Measurements from ENCODE around the gene JARID2. TPM values are rescaled to one million over a fixed set of nuclear protein-coding genes. Genes with fewer than 3 reads are reported as not detected.
"Not testable (repeated sequence)": the region's sequence is repeated elsewhere in the genome, so short reads cannot be mapped to it uniquely, and the experiment has no call there.

The JARID2 gene
- total RNA-seq, 1 donor from 2014 or later: 13.8 TPM

DNA sequence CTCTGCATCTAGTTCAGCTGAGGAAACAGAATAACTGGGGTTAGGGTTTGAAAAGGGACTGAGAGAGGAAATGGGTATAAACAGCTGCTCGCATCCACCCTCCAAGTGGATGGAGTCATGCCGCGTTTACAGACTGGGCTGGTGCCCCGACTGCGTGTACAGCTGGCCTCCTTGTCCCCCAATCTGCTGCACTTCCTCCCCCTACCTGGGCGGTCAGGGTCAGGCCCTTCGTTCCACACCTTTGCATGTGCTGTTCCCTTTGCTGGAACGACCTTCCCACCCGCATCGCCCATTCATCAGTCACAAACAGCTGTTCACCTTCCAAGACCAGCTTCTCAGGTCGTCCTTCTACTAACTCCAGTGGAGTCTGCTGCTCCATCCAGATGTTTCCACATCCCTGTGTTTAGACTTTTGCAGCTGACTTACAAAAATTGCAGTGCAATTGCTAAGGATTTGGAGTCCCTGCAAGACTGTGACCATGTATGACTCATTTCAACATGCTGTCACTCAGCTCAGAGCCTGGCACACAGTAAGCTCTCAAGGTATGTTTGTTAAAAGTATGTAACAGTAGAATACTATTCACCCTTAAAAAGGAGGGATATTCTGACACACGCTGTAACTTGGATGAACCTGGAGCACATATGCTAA, 287.6 kb downstream of the JARID2 start:
- no peak for DNase-seq (ENCODE audit: low spot score)

DNA sequence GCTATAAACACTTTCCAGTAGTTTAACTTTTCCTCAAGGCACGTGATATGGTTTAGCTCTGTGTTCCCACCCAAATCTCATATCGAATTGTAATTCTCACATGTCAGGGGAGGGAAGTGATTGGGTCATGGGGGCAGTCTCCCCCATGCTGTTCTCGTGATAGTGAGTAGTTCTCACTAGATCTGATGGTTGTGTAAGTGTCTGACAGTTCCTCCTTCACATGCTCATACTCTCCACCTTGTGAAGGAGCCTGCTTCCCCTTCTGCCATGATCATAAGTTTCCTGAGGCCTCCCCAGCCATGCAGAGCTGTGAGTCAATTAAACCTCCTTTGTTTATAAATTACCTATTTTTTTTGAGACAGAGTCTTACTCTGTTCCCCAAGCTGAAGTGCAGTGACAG, 289.1 kb downstream of the JARID2 start:
- no peak for DNase-seq (ENCODE audit: low spot score)

DNA sequence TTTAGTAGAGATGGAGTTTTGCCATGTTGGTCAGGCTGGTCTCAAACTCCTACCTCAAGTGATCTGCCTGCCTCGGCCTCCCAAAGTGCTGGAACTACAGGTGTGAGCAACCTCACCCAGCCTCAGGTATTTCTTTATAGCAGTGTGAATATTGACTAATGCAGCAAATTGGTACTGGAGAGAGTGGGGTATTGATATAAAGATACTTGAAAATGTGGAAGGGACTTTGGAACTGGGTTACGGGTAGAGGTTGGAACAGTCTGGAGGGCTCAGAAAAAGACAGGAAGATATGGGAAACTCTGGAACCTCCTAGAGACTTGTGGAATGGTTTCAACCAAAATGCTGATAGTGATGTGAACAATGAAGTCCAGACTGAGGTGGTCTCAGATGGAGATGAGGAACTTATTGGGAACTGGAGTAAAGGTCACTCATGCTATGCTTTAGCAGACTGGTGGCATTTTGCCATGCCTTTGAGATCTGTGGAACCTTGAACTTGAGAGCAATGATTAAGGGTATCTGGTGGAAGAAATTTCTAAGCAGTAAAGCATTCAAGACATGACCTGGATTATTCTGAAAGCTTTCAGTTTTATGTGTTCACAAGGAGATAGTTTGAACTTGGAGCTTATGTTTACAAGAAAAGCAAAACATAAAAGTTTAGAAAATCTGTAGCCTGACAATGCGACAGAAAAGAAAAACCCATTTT, 289.8 kb downstream of the JARID2 start:
- no peak for DNase-seq (ENCODE audit: low spot score)

DNA sequence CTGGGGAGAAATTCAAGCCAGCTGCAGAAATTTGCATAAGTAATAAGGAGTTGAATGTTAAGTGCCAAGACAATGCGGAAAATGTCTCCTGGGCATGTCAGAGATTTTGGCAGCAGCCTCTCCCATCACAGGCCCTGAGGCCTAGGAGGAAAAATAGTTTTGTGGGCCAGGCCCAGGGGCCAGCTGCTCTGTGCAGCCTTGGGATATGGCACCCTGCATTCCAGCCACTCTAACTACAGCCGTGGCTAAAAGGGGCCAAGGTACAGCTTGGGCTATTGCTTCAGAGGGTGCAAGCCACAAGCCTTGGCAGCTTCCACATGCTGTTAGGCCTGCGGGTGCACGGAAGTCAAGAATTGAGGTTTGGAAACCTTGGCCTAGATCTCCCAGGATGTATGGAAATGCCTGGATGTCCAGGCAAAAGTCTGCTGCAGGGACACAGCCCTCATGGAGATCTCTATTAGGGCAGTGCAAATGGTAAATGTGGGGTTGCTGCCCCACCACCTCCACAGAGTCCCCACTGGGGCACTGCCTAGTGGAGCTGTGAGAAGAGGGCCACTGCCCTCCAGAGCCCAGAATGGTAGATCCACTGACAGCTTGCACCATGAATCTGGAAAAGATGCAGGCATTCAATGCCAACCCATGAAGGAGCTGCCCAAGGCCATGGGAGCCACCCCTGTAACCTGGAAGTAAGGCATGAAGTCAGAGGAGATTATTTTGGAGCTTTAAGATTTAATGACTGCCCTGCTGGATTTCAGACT, 290.5 kb downstream of the JARID2 start:
- DNase-seq (ENCODE audit: low spot score): no peak

DNA sequence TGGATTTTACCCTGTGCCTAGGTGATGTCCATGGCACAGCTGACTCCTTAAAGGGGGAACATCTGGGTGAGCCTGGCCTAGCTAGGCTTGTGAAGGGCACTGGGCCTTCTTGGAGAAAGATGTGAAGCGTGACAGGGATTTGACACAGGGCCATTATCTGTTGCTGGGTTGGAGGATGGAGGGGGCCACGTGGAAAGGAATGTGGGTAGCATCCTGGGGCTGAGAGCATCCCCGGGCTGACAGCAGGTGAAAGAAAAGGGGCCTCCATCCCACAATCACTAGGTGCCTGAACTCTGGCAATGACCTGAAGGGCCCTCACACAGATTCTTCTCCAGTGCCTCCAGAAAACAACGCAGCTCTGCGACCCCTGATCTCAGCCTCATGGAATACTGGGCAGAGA, 292.2 kb downstream of the JARID2 start:
- no peak for DNase-seq (ENCODE audit: low spot score)

DNA sequence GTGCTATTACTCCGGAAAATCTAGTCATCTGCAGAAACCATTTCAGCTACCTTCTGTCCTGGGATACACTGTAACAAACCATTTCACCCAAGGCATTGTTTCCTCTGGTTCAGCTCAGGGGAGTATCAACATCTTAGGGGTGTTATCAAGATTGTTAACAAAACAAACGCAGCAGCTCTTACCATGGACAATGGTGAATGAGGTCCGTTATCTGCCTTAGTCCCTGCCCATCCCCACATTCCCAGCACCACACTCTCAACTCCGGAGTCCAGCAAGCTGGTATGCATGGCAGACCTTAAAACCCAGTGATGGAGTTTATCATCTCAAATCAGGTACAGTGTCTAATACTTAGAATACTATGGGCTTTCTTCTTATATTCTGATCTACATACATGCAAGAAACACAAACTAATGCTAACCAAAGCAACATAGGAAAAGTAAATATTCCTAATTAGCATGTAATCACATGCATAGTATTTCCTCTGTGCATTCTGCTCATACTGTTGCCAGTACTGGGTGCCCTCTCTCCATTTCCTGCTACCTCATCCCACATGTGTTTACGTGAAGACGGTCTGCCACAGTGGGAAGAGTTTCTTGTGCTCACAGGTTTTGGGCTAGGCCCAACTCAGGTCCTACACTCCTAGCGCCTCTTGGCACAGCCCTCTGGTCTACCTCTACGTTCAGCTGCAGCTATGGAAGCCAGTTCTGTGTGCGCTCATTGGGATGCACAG, 293.1 kb downstream of the JARID2 start:
- no peak for DNase-seq (ENCODE audit: low spot score)

DNA sequence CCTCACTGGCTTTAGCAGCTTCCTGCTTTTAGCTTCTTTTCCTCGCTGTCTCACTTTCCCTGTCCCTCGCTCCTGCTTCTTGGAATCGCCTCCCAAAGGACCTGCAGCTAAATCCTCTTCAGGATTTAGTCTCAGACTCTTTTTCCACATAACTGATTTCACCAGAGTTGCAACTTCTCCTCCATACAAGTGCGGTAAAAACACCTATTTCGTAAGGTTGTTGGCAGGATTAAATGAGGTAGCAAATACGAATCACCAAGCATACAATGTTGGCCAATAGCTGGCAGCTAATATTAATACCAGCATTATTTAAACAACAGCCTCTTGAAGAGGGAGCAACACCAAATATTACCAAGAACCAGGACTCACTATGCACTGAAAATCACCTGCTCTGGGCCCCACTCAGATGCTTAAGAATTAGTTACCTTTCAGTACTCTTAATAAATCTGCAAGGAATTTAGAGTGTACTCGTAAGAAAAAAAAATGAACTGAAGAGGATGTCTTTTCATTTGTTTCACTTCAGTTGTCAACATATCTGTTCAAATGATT, 293.9 kb downstream of the JARID2 start:
- no peak for DNase-seq (ENCODE audit: low spot score)

DNA sequence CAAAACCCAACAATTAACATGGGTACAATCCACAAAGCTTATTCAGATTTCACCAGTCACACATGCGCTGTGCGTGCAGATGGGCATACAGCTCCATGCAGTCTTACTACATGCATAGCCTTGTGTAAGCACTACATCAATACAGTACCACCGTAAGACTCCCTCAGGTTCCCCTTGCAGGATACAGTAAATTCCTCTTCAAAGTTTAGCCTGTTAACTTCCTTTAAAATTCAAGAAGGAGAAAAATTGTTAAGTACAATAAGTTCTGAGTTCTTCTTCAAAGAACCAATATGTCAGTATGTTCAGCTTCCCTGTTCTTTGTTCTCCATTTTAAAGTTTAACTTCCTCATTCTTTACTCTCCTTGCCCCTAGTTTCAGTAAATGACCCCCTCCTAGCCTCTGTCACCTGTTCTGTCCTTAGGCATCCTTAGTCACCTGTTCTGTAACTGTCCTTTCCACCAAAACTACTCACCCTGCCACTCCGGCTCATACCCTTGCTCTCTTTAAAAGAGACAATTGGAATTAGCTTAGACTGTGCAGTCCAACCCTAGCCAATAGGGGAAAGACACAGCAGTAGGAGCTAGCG, 297.6 kb downstream of the JARID2 start:
- DNase-seq (ENCODE audit: low spot score): not testable (repeated sequence)

DNA sequence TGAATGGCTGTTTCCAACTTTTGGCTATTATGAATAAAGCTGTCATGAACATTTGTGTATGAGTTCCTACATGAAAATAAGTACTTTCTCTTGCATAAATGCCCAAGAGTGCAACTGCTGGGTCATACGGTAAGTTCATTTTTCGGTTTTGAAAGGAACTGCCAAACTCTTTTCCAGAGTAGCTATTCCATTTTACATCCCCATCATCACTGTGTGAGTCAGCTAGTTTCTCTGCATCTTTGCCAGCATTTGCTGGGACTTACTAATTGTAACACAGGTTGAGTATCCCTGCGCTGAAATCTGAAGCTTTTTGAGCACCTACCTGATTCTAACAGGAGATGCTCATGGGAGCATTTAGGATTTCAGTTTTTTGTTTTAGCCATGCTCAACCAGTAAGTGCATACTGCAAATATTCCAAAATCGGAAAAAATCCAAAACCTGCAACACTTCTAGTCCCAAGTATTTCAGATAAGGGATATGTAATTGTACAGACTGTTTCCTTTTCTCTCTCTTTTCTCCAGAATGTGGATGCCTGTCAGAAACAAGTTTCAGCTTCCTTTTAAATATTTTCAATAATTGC, 298.5 kb downstream of the JARID2 start:
- no peak for DNase-seq (ENCODE audit: low spot score)

DNA sequence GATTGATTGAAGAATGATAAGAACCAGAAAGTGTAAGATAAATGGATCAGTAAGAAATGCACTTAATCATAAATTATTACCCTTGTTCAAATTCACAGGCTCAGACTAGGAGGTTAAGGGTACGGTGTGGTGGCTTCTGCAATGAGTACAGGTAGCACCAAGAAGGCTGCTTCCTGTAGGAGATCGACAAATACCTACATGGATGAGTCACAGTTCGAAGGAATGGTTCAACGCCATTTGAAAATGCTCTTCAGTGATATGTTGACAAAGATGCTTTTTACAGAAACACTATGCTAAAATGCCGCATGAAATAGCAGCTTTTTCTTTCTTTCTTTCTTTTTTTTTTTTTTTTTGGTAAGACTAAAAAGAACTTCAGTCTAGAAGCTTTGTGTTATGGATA, 300.7 kb downstream of the JARID2 start:
- DNase-seq (ENCODE audit: low spot score): no peak

DNA sequence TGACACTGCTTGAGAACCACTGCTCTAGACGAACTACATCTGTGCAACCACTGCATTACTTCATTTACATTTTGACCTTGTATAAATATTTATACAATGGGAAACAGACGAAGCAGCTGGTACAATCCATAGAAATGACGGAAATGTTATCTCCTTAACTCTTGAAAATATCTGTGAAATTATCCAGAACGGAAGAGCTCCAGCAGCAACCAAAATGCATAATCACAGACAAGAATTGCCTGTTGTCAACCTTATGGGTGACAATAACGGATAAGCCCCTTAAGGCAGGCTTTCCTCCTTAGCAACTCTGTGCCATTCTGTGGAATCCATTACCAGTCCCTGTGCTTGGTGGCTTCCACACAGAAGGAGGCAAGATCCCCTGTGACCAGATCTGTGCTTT, 301.5 kb downstream of the JARID2 start:
- DNase-seq (ENCODE audit: low spot score): no peak

DNA sequence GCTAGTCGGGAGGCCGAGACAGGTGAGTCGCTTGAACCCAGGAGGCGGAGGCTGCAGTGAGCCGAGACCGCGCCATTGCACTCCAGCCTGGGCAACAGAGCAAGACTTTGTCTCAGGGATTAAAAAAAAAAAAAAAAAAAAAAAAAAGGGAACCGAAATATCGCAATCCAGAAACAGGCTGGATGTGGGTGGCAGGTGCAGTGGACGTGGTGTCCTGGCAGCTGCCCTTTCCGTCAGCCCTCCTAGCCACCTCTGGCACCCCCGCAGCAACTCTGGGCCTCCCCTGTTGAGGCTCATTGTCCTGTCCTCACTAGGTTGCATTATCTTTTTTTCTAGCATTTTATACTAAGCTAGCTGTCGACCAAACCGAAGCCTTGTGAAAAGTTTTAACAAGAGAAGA, 303.5 kb downstream of the JARID2 start:
- DNase-seq (ENCODE audit: low spot score): no peak

DNA sequence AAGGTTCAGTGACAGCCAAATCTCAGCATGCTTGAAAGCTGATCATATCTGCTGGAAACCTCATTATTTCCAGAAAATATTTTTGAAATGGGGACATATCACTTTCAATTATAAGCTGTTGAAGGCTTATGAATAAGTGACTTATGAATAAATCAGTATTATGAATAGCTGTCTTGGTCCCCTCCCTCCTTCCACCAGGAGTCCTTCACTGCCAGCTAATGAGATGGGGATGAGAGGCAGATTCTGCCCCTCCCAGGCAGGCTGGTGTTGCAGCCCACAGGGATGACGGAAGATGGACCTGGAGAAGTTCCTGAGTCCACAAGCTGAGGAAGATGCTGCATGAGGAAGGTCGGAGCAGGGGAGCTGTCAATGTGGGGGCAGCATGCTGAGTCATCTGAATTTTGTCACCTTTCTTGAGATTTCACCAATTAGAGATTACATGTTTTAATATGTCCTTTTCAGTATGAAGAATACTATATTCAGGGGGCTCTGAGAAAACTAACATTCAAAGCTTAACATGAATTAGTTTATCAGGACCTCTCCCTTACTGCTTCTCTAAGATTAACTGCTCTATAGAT, 304.8 kb downstream of the JARID2 start:
- DNase-seq (ENCODE audit: low spot score): no peak

DNA sequence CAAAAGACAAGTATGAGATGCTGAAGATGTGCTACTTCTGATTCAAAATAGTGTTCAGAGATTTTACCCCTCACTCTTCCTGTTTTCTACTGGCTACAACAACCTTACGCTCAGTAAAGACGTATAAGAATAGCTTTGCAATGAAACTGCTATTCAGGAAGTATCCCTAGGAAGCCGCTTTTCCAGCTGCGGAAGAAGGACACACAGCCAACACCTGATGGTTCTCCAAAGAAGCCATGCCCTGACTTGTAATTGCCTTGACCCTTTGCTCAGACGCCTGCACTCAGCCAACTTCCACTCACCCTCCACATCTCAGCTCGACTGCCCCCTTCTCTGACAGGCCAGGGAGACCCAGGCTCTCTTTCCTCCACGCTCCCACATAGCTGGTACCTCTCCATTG, 305.4 kb downstream of the JARID2 start:
- no peak for DNase-seq (ENCODE audit: low spot score)

DNA sequence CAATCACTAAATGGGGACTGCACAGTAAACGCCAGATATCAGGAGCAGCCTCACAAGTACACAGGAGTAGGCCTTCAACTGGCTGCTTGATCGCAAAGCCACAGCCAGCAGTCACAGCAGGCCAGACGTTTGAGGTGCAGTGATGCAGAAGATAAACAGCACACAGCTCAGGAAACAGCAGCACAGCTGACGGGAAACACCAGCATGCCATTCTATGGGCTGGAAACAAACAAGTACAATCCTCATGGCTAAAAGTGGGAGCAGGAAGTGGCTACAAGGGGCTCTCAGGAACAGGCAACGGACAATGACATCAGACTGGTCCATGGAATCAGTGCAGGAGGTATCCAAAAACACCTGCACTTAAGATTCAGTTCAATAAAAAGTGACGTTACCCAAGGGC, 305.9 kb downstream of the JARID2 start:
- DNase-seq (ENCODE audit: low spot score): no peak

DNA sequence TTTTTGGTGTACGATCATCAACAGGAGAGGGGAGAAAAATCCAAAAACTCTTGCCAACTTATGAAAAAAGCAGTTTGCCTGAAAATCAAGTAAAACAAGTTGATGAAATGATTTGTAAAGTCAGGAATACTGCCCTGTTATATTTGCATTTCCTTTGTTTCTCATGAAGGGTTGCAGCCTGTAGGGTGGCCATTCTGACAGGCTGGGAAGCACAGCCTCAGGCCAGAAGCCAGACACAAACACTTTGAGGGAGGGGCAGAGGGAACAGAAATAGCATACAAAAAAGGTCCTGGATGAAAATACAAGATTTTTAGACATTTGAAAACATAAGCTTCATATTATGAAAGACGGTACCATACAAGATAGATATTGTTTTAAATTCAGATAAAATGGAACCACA, 307.2 kb downstream of the JARID2 start:
- DNase-seq (ENCODE audit: low spot score): no peak

DNA sequence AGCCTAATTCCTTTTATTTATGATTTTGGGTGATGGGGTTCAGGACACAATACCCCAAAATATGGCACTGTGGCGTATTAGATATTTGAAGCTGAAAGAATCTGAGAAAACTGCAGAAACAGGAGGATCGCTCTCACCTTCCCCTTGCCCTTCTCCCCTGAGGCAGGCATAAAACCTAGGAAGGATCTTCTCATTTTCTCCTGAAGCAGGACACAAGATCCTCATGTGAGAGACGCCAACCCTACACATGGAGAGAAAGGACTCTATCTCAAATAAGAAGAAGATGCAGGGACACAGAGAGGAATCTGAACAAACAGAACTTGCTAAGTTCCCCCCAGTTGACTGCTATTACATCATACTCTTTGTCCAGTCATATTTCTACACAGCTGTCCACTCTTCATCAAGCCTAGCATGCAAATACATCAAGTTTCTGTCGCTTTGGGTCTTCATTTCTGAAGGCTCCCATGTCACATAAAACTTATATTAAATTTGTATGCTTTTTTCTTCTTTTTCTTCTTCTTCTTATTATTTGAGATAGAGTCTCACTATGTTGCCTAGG, 307.9 kb downstream of the JARID2 start:
- no peak for DNase-seq (ENCODE audit: low spot score)

DNA sequence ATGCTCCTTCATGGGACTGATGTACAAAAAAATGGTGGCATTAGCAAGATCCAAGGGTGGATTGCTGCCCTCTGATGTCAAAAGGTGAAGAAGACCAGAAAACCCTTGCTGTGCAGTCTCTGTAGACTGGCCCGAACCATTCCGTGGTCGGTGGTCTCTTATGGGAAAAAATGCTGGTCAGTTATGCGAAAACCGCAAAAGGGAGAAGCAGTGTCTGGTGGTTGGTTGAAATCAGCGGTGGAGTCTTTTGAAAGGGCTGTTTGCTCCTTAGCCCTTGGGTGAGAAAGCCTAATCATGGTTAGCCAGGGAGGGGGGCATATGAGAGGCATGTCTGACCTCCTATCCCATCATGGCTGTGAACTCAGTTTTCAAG, 308.8 kb downstream of the JARID2 start:
- DNase-seq (ENCODE audit: low spot score): no peak

DNA sequence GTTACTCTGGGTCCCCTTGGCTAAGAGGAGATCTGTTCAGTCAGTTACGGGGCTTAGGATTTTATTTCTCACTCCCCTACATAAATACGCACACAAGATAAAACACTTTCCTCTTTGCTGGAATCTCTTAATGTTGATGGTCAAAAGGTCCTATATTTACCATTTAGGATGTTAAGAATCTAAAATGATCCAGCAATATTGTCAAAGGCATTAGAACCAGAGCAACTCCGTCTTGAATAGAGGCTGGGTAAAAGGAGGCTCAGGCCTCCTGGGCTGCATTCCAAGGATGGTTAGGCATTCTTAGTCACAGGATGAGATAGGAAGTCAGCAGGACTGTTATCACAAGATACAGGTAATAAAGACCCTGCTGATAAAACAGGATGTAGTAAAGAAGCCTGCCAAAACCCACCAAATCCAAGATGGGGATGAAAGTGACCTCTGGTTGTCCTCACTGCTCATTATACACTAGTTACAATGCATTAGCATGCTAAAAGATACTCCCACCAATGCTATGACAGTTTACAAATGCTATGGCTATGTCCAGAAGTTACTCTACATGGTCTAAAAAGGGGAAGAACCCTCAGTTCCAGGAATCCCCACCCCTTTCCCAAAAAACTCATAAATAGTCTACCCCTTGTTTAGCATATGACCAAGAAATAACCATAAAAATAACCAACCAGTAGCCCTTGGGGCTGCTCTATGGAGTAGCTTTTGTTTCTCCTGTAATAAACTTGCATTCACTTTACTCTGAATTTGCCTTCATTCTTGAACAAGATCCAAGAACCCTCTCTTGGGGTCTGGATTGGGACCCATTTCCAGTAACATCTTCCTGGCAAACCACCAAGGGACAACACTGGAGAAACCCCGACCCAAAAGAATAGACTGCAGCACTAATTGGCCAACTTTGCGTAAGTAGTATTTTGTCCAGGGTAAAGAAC, 309.5 kb downstream of the JARID2 start:
- DNase-seq (ENCODE audit: low spot score): no peak
